ENCODE data around the gene TMED4.

Gene TMED4

DNA sequence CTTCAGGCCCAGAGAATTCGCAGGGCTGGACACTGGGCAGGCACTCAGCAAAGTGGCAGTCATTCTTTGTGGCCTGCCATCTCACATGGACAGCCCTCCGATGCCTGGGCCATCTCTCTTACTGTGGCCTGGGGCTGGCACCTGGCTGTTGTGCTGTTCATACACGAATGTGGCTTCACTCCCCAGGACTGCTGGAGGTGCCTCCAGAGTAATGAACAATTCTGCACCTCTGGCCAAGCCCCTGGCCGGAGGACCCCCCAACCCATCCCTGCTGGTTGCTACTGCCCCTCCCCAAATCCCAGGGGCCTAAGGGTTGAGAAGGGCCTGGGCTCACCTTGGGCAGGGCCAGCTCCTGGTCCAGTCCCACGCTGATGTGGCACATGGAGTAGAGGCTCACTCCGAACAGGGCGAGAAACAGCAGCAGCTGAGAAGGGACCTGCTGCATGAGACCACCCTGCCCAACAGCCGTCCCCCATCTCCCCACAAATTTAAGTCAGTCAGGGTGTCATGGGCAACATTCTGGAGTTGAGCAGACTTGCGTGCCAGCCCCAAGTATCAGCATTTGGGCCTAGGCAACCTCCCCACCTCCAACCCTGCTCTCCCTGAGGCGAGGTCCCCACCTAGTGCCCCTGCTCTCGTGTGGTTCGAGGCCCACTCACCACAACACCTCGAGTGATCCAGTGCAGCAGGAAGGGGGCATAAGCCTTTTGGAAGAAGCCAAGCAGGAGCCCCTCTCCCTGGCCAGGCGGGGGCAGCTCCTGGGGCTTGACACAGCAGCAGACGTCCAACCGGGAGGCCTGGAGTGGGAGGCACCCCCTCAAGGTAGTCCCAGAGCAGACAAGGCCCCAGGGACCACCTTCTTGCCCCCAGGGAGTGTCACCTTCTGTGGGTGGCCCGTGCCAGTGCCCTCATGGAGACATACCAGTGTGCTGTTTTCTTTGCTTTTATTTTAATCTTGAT lies 50.3 kb downstream of the TMED4 start:
- H3K27ac Mint-ChIP-seq, result no peak overlapping the region
- no peak overlapping the region for H3K4me3 Mint-ChIP-seq
- H3K4me1 Mint-ChIP-seq (ENCODE audit: low read depth), result no peaks in the 10 kb centered on the region
- H3K36me3 Mint-ChIP-seq, result no peaks in the 10 kb centered on the region
- no peaks in the 10 kb centered on the region for H3K27me3 Mint-ChIP-seq
- no peaks in the 10 kb centered on the region for H3K9me3 Mint-ChIP-seq (ENCODE audit: low read depth)

DNA sequence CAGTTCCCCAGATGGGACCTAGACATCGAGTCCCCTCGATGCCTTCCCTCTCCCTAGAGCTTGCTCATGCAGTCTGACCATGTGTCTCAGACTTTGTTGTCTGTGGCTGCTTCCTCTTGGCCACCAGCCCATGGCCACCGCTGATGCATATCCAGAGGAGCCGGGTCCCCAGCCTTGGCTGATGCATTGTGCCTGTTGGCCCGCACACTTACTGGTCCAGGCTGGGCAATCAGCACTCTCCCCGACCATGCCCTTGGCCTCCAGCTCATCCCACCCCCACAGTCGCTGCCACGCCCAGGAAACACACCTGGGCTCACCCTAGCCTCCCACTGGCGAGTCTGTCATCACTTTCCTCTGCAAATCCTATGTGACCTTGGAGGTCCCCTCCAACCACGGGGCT lies 51.0 kb downstream of the TMED4 start:
- Mint-ChIP-seq H3K27me3 (no peaks in the 10 kb centered on the region), H3K27ac (no peak overlapping the region), H3K4me1 (ENCODE audit: low read depth) (no peaks in the 10 kb centered on the region), H3K36me3 (peaks cover under 1% of the 10 kb centered on the region), H3K4me3 (no peak overlapping the region), H3K9me3 (ENCODE audit: low read depth) (no peaks in the 10 kb centered on the region)
